Measurements from ENCODE around the gene TULP4. TPM values are rescaled to one million over a fixed set of nuclear protein-coding genes. Genes with fewer than 3 reads are reported as not detected.
"Not testable (repeated sequence)": the region's sequence is repeated elsewhere in the genome, so short reads cannot be mapped to it uniquely, and the experiment has no call there.

TULP4 gene
- total RNA-seq, 4 donors from 2014 or later, result 77.4 to 364 (median 129) TPM

GRCh38 chr6:158522616-158523015, 210.4 kb downstream of the TULP4 start:
- Histone ChIP-seq H3K36me3 (no peaks in the 10 kb centered on the region), H3K27ac (no peak overlapping the region), H3K4me1 (no peaks in the 10 kb centered on the region), H3K4me3 (no peak overlapping the region), H3K27me3 (no peaks in the 10 kb centered on the region), H3K9me3 (peaks cover 0 to 3% of the 10 kb centered on the region in 2 donors)
- TF ChIP-seq POLR2A (IDR thresholded peaks at IDR 0.05) (no peak), CTCF (IDR thresholded peaks at IDR 0.05) (no peak)
- intact Hi-C loops (cut with DNase I; ENCODE audit: low total_unique reads), result no loop called here
- no peak for DNase-seq

GRCh38 chr6:158524311-158524710, 212.0 kb downstream of the TULP4 start:
- no peak for DNase-seq
- Histone ChIP-seq H3K9me3 (peaks cover 0 to 3% of the 10 kb centered on the region in 2 donors), H3K27ac (no peak overlapping the region), H3K4me3 (no peak overlapping the region), H3K36me3 (no peaks in the 10 kb centered on the region), H3K4me1 (no peaks in the 10 kb centered on the region), H3K27me3 (no peaks in the 10 kb centered on the region)
- intact Hi-C loops (cut with DNase I; ENCODE audit: low total_unique reads), result no loop called here
- TF ChIP-seq CTCF (IDR thresholded peaks at IDR 0.05), result no peak
- TF ChIP-seq POLR2A (IDR thresholded peaks at IDR 0.05), result no peak

- H3K36me3 ChIP-seq; H3K27ac ChIP-seq; H3K9me3 ChIP-seq; H3K4me1 ChIP-seq; DNase-seq; H3K27me3 ChIP-seq; H3K4me3 ChIP-seq; intact Hi-C loops (cut with DNase I; ENCODE audit: low total_unique reads): not testable (repeated sequence)
These were observed 215.6 kb downstream of the TULP4 start for GRCh38 chr6:158527858-158528257.

GRCh38 chr6:158528826-158529225, 216.6 kb downstream of the TULP4 start:
- no peaks in the 10 kb centered on the region for H3K4me1 ChIP-seq
- H3K27ac ChIP-seq, result no peak overlapping the region
- no peak for DNase-seq
- H3K27me3 ChIP-seq, result no peaks in the 10 kb centered on the region
- H3K4me3 ChIP-seq, result no peak overlapping the region
- H3K9me3 ChIP-seq, result peaks cover 0 to 3% of the 10 kb centered on the region in 2 donors
- intact Hi-C loops (cut with DNase I; ENCODE audit: low total_unique reads), result no loop called here
- no peaks in the 10 kb centered on the region for H3K36me3 ChIP-seq
- TF ChIP-seq POLR2A (IDR thresholded peaks at IDR 0.05), result no peak
- TF ChIP-seq CTCF (IDR thresholded peaks at IDR 0.05), result no peak

- Histone ChIP-seq H3K4me3 (no peak overlapping the region), H3K27ac (no peak overlapping the region), H3K4me1 (no peaks in the 10 kb centered on the region), H3K9me3 (peaks cover 0 to 3% of the 10 kb centered on the region in 2 donors), H3K36me3 (no peaks in the 10 kb centered on the region), H3K27me3 (no peaks in the 10 kb centered on the region)
- no peak for DNase-seq
- TF ChIP-seq POLR2A (IDR thresholded peaks at IDR 0.05) (no peak), CTCF (IDR thresholded peaks at IDR 0.05) (no peak)
- intact Hi-C loops (cut with DNase I; ENCODE audit: low total_unique reads), result no loop called here
These were observed 217.4 kb downstream of the TULP4 start for GRCh38 chr6:158529629-158530028.

GRCh38 chr6:158531566-158531965, 219.3 kb downstream of the TULP4 start:
- Histone ChIP-seq H3K9me3 (peaks cover 0 to 3% of the 10 kb centered on the region in 2 donors), H3K4me1 (peaks cover 0 to 4% of the 10 kb centered on the region in 2 donors), H3K36me3 (no peaks in the 10 kb centered on the region), H3K27me3 (no peaks in the 10 kb centered on the region), H3K4me3 (no peak overlapping the region), H3K27ac (no peak overlapping the region)
- intact Hi-C loops (cut with DNase I; ENCODE audit: low total_unique reads), result no loop called here
- no peak for DNase-seq
- TF ChIP-seq CTCF (IDR thresholded peaks at IDR 0.05), result no peak
- no peak for TF ChIP-seq POLR2A (IDR thresholded peaks at IDR 0.05)

Measured in uterus (tissue), 4 donors.